NCI-H1092 (cell line): ENCODE results near the gene TPPP3.

ENCODE experiments used
- DNase-seq: peaks from one replicate; lab custom pipeline; 2025; lab: John Stamatoyannopoulos, UW

TPPP3 gene

DNA sequence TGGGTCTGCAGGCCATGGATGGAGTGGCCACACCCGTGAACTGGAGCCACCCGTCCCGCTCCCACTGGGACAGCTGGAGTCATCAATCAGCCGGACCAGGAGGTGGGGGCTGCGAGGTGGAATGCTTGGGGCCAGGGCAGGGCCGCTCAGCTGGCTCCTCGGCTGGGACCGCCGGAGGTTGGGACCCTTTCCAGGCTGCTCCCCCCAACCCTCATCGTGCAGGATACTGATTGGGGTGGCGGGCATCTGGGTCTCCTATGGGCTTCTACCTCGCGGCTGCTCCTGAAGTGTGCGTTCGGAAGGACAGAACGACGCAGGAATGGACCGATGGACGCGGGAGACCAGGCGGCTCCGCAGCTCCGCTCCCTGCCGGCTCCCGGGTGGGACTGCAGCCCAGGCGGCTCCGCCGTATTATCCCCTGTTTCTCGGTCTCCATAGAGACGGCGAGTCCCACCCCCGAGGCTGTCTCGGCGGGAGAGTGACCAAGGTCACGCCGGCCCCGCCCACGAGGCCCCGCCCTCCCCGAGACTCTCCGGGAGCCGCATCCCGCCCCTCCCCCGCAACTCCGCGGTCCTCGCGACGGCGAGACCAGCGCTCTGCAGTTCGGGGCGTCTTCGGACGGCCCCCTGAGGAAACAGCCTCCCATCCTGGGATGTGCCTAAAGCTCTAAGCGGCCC, at the start of gene TPPP3:
TPPP3 (minus strand) TSS at position 388 of the 677 bp plus-strand sequence. CDS start 2,387 bp downstream, outside the sequence.
- peak; percentile 91 for DNase-seq

DNA sequence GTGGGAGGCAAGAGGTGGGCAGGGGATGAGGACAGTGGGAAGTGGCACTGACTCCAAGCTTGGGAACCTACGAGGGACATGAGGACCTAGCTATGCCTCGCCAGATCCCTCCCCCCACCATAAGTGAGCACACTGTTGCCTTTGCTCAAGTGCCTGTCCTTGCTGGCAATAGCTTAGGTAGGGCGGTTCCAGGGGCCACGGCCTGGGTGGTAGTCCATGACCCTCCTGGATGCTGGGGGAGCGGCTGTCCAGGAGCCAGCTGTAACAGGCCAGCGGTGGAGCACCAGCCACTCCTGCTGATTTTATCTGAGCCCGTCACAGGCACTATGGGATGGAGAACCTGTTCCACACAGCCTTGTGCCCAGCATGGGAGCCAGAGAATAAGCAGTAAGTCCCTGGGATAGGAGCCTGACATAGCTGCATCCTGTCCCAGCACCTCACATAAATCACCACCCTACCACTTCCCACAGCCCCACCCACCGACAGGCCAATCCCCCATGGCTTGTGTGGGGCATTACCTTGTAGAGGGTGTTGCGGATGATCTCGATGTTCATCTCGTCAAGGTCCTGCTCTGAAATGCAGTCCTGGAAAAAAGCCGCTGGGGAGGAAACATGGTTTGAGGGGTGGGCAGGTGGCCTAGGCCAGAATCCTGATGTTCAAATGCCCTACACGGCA, 49.4 kb upstream of the TPPP3 start:
- DNase-seq, result no peak

- DNase-seq, result no peak
These were observed 48.6 kb upstream of the TPPP3 start for GRCh38 chr16:67441907-67442306.

GRCh38 chr16:67441271-67441753, 48.0 kb upstream of the TPPP3 start:
- peak; percentile 90 for DNase-seq

DNA sequence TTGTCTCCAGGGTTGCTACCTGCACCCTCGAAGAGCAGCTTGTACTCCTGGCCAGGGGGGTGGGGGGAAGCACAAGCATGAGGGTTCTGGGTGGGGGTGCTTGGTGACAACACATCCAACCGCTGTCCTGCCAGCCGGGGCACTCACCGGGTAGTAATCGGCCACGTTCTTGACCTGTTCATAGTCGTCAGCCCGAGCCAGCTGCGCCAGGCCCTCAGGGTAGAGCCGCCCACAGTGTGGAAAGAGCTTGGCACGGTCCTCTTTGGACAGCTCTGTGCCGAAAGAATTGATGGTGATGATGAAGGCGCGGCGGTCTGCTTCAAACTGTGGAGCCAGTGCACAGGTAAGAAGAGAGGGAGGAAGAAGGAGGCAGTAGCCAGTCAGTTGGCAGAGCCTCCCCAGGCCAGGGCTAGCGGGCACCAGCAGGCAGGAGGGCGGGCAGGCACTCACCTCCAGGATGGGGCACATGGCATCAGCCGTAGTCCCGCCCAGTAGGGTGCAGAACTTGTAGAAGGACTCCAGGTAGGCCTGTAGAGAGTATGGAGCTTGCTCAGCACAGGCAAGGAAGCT, 45.6 kb upstream of the TPPP3 start:
- DNase-seq, result no peak

- DNase-seq, result no peak
These were observed 44.9 kb upstream of the TPPP3 start for GRCh38 chr16:67438098-67438791.

GRCh38 chr16:67437513-67437912, 44.2 kb upstream of the TPPP3 start:
- DNase-seq, result no peak

DNA sequence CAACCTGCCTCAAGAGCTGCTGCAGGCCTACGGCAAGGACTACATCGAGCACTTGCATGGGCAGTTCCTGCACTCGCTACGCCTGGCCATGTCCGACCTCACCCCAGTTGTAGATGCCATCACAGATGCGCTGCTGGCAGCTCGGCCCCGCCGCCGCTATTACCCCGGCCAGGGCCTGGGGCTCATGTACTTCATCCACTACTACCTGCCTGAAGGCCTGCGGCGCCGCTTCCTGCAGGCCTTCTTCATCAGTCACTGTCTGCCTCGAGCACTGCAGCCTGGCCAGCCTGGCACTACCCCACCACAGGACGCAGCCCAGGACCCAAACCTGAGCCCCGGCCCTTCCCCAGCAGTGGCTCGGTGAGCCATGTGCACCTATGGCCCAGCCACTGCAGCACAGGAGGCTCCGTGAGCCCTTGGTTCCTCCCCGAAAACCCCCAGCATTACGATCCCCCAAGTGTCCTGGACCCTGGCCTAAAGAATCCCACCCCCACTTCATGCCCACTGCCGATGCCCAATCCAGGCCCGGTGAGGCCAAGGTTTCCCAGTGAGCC, 43.4 kb upstream of the TPPP3 start:
- DNase-seq, result no peak

- no peak for DNase-seq
These were observed 42.5 kb upstream of the TPPP3 start for GRCh38 chr16:67435758-67436164.

- DNase-seq, result no peak
These were observed 39.9 kb upstream of the TPPP3 start for GRCh38 chr16:67433131-67433719.

- DNase-seq, result no peak
These were observed 39.2 kb upstream of the TPPP3 start for GRCh38 chr16:67432506-67432890.

GRCh38 chr16:67431775-67432505, 38.6 kb upstream of the TPPP3 start:
- DNase-seq, result peak; percentile 51

- peak; percentile 83 for DNase-seq
These were observed 37.9 kb upstream of the TPPP3 start, which contains the start of gene HSD11B2 for GRCh38 chr16:67430977-67431774. Gene HSD11B2 (plus strand): TSS chr16:67431121. CDS start chr16:67431249, 128 bp downstream.

DNA sequence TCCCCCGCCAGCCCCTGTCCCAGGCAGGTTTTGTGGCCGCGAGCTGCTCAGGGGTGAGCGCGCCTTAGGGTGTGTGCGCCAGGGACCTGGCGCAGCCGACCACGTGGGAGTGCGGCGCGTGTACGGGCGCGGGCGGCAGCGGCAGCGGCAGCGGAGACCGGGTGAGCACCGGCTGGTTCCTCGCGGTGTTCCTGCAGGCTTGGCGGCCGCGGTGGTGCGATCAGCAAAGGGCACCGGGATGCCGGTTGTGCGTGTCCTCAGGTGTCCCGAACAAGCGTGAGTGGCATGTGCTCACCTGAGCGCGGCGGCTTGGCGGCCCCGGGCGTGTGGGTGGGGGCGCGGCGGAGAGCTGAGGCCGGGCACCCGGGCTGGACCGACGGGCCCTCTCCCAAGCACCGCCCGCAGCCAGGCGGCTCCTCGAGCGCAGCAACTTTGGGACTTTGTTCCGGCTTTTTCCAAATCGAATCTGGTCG, 37.2 kb upstream of the TPPP3 start:
- no peak for DNase-seq

- DNase-seq, result no peak
These were observed 36.7 kb upstream of the TPPP3 start for GRCh38 chr16:67429799-67430503.

DNA sequence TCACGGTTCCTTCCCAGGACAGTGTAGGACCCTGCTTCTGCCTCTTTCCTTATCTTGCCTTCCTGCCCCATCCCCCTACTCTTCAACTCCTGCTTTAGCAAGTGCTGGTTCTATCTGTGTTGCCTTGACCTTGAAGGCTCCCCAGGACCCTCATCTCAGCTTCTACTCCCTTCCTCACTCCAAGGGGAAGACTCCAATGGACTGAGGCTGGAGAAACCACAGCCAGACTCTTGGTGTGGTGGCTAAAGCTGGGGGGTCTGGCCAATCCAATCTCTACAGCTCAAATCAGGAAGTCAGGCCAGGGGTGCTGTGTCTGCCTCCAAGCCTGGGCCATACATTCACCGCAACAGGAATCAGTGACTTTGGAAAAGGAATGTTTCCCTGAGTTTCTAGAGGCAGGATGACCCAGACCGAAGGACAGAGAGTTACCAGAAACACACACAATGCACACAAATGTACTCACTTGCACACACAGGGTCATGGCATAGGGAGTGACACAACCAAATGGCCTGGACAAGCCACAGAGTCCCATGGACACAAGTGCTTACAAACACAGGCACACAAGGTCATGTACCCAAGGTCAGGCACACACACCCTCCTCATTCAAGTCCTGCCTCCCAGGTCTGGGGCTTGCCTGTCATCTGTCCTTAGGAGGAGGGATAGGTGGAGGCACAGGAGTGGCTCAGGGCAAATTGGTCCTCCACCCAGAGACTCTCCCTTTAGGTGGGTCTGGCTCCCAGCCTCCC, 35.9 kb upstream of the TPPP3 start:
- no peak for DNase-seq

DNA sequence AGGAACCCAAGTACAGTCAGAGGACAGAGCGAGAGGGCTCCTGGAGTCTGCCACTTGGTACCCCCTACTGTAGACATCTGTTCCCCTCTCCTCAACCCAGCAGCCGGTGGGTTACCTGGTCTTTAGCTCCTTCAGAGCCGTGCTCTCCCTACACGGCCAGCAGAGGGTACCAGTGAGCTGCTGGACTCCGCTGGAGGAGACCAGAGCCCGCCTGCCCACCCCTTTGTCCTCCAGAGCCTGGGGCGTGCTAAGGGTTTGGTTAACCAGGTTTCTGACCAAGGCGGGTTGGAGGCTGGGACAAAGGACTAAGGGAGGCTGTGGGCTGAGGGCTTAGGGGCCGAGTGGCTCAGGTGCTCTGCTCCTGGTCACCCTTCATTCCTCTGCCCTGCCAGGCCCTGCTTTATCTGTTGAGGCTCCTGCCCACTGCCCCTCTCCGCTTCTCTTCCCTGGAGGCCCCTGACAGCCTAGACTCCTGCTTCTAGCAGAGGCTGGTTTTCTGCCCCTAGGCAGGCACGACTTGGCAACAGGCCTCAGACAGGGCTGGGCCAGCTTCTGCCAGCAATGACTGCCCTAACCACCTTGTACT, 34.9 kb upstream of the TPPP3 start:
- DNase-seq, result peak; percentile 73

GRCh38 chr16:67426950-67427349, 33.7 kb upstream of the TPPP3 start:
- no peak for DNase-seq
